DMS53 (cell line): ENCODE data around the gene DHRS7.

Experiments used
- DNase-seq: peaks from one replicate; lab custom pipeline; 2025; lab: John Stamatoyannopoulos, UW

Gene DHRS7

GRCh38 chr14:60184905-60185555 is 19.8 kb upstream of the DHRS7 start:
- peak; percentile 11 for DNase-seq

- peak; percentile 77 for DNase-seq
These were observed 19.1 kb upstream of the DHRS7 start for GRCh38 chr14:60184146-60184904.

GRCh38 chr14:60183741-60184140 is 18.5 kb upstream of the DHRS7 start:
- DNase-seq, result peak; percentile 23

GRCh38 chr14:60183138-60183537 is 17.9 kb upstream of the DHRS7 start:
- no peak for DNase-seq

- no peak for DNase-seq
These were observed 14.3 kb upstream of the DHRS7 start for GRCh38 chr14:60179431-60179869.

- DNase-seq, result no peak
These were observed 13.6 kb upstream of the DHRS7 start for GRCh38 chr14:60178820-60179219.

- no peak for DNase-seq
These were observed 13.0 kb upstream of the DHRS7 start for GRCh38 chr14:60178164-60178563.

- no peak for DNase-seq
These were observed 10.2 kb upstream of the DHRS7 start for GRCh38 chr14:60175255-60175902.

- DNase-seq, result no peak
These were observed 9.4 kb upstream of the DHRS7 start for GRCh38 chr14:60174352-60175254.

GRCh38 chr14:60171690-60172089 is 6.5 kb upstream of the DHRS7 start:
- DNase-seq, result no peak

- no peak for DNase-seq
These were observed 5.8 kb upstream of the DHRS7 start for GRCh38 chr14:60170948-60171347.

GRCh38 chr14:60169722-60170121 is 4.5 kb upstream of the DHRS7 start:
- DNase-seq, result no peak

- DNase-seq, result no peak
These were observed 944 bp upstream of the DHRS7 start for GRCh38 chr14:60166142-60166541.

- DNase-seq, result no peak
These were observed 314 bp upstream of the DHRS7 start for GRCh38 chr14:60165547-60165876.

- DNase-seq, result no peak
These were observed 840 bp downstream of the DHRS7 start for GRCh38 chr14:60164404-60164711.

- DNase-seq, result no peak
These were observed 1.5 kb downstream of the DHRS7 start for GRCh38 chr14:60163693-60164092.

GRCh38 chr14:60161196-60162107 is 3.7 kb downstream of the DHRS7 start:
- peak; percentile 85 for DNase-seq

- no peak for DNase-seq
These were observed 4.8 kb downstream of the DHRS7 start for GRCh38 chr14:60160422-60160821.

GRCh38 chr14:60154671-60155070 is 10.5 kb downstream of the DHRS7 start:
- DNase-seq, result no peak

GRCh38 chr14:60153991-60154390 is 11.2 kb downstream of the DHRS7 start:
- DNase-seq, result no peak

GRCh38 chr14:60151715-60152114 is 13.5 kb downstream of the DHRS7 start:
- peak; percentile 89 for DNase-seq
